Stimulated activated CD8-positive, alpha-beta memory T cell treated with anti-CD3 and anti-CD28 coated beads, Interleukin-4, amount 100 ng/mL, for 1 hour (primary cell): ENCODE data around the gene LUM.

Experiments
- DNase-seq, 2 donors: peaks; one replicate each; pipeline ENCODE4 v3.0.0-alpha.2; 2020; ENCODE audit warnings: low read depth in 2 of 2, low spot score in 1 of 2

LUM gene

DNA sequence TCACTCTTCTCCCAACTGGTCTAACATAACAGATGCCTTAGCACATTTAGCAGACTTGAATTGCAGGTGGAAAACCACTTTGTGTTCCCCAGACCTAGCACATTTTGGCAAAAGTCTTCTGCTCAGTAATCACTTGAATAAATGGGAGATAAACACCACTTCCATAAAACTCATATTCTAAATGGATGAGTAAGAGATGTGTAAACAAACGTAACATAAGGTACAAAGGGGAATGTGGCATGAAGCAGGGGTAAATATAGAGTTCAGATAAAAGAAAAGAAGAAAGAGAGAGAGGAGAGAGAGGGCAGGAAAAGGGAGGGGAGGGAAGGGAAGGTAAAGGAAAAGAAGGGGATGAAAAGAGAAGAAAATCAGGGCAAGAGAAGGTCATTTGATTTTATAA lies 36.4 kb downstream of the LUM start:
- no peak for DNase-seq

DNA sequence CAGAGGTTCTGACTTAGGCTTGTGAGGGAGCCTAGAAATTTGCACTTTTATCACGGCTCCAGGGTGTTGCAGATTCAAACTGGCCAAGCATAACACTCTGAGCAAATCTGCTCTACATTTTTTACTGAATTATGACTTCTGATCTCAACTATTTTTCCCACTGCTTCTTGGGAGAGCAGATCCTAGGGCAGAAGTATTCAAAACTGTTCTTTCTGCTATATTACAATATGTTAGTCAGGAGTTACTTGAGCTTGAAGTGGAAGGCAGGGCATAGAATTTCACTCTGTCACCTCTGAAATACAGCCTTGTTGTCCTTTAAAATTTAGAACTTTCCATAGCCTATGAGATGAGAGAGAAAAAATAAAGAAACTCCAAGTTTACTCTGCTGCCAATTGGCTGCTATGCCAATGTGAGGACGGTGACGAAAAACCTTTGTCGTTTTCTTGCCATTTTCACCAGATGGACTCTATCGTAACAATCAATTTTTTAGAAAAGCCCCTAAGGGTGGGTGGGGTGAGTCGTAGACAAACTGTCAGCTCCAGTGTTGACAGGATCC lies 37.1 kb downstream of the LUM start:
- DNase-seq, result no peak

DNA sequence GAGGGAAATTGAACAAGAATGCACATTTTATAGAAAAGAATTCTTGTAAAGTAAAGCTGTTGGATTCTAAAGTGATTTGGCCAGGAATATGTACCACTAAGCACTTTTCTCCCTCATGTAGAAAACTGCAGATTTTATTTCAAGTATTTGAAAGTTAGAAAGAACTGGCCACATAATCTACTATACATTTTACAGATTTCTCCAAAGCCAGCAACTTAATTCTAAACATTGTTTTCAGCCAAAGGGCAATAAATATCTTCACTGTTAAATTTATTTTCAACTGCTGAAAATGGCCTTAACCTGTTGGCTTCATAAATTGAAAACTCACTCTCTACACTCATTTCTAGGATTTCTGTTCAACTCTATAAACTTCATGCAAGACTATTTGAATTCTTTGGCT lies 37.9 kb downstream of the LUM start:
- no peak for DNase-seq

DNA sequence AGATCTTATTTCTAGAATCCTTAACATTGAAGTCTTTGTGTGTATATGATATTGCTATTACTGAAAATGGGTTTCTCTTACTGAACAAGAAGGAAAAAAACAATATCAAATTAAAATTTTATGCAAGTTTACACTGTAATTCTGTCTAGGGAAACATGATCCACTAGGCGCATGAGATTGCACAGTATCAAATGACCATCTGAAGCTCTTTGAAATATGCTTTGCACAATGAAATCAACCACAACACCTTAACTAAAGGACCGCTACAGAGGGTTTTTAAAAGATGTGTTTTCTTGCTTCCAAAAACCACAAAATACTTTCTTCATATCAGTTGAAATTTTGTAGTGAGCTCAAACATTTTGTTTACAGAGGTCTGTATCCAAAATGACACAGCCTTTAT lies 38.4 kb downstream of the LUM start:
- no peak for DNase-seq

DNA sequence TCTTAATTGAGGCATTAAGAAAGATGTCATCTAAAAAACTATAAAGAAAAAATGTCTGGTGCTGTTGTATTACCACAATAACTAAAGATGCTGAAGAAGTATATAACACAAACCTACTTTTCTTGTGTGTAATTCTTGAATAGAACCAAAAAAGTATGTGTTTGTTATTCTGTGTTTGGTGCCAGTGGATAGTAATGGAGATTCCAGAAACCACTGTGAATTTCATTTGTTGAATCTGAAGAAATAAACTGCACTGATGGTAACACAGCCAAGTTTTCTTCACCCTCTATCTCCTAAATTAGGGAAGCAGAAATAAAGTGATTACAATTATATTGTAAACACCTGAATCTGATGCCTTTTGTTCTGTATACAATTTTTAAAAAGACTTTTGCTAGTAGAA lies 40.4 kb downstream of the LUM start:
- DNase-seq, result no peak

GRCh38 chr12:91065396-91065795 lies 45.9 kb downstream of the LUM start:
- no peak for DNase-seq

DNA sequence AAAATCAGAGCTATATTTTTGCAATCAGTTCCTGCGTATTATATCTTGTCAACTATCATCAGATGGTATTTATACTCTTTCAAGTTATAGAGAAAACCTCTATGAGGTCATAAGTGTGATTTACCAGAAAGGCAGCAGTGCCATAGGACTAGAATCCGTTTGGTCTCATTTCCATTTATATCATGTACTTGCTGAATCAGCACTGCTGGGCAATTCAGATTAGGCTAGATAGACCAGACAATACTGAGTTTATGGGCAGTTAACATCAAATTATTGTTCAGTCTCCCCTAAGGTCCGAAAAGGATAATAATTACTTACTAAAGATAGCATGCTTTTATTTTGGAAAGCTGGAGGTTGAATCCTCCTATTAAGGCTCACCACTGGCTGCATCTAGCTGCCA lies 46.7 kb downstream of the LUM start:
- DNase-seq, result no peak

GRCh38 chr12:91061091-91061490 lies 50.2 kb downstream of the LUM start:
- no peak for DNase-seq

- no peak for DNase-seq
Measured at GRCh38 chr12:91059211-91059610, 52.1 kb downstream of the LUM start.

DNA sequence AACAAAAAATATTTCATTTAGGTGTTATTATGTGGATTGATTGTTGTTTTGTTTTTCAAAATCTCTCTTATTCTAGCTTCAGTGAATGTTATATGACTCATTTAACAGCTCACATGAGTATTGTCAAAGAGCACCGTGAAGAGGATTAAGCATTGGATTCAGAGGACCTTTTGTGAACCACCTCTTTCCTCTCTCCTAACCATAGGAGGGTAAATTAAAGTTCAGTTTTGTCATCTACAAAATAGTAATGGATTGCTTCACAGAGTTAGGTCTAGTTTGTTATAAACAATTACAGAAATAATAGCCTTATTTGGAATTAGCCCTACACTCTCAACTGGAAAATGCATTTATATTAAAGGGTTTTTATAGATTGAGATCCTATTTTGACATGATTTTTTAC lies 52.5 kb downstream of the LUM start:
- no peak for DNase-seq

DNA sequence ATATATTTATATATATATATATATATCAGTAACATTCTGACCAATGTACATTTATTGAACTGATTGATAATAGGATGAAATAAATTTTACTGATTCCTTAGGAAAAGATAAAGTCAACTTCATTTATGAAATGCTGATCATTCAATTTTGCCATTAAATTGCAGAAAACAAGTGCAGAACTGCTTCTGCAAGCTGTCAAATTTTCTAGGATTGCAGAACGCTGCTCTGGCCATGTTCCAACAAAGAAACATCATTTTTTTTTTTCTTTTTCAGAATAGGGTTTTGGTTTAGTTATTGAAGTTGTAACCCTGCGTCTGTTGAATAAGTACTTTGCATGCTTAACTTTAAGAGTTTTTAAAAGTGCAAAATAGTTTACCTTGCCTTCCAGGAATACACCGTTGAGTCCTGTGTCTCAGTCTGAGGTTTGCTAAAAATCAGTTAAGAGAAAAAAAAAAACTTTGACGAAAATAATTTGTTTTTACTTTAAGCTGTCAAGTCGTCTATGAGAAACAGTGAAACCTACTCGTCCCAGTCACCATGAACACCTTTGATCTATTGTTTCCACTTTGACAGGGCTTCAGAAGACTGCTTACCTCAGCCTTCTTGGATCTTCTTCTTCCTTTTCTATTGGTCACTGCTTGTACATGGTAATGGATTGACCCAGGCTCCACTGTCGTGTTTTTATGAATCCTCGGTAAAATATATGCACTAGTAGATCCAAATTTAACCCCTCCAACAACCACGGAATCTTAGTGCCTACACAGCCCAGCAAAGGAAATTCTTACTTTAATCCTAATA lies 53.7 kb downstream of the LUM start, which contains the start of gene KERA:
Gene KERA (minus strand): TSS at position 657 of the 798 bp plus-strand sequence. CDS start 1,743 bp downstream, outside the sequence.
- DNase-seq, result no peak

GRCh38 chr12:91056488-91056887 lies 54.8 kb downstream of the LUM start:
- DNase-seq, result no peak

DNA sequence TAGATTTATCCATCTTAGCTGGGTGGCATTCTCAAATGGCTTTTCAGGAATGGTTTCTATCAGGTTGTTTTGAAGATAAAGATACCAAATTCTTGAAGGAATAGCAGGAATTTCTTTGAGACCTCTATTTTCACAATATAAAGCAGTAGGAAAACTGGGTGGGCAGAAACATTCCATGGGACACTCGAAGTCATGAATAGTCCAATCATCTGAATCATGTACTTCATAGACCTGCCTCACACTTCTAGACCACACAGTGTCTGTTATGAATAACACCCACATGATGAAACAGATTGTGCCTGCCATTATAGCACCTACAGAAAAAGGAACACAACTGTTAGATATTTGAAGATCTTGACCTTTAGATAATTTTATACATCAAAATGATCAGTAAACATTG lies 55.3 kb downstream of the LUM start:
- no peak for DNase-seq

- no peak for DNase-seq
Measured at GRCh38 chr12:91053951-91054715, 57.2 kb downstream of the LUM start.
